A673 (cell line): ENCODE measurements around the gene MRGPRD.

Experiments
- EZH2 ChIP-seq: fragments of 200-600 bp; sonication (generic); IDR thresholded peaks from 2 replicates; pipeline ENCODE4 v1.6.1; 2017; ENCODE audit warnings: borderline replicate concordance, low read depth, mild to moderate bottlenecking, mixed read lengths, antibody characterized with exemption, low read length; ENCODE audit not compliant: poor library complexity, severe bottlenecking
- TF ChIP-seq, protein P1 (sequence below): fragments of 300-800, 200-600 bp; sonication (generic); conservative IDR thresholded peaks from 2 replicates; pipeline ENCODE4 v1.5.1; 2017; ENCODE audit warnings: low read depth, mild to moderate bottlenecking, antibody characterized with exemption, low read length, moderate library complexity, mixed read lengths

- TF ChIP-seq, protein P1, sequence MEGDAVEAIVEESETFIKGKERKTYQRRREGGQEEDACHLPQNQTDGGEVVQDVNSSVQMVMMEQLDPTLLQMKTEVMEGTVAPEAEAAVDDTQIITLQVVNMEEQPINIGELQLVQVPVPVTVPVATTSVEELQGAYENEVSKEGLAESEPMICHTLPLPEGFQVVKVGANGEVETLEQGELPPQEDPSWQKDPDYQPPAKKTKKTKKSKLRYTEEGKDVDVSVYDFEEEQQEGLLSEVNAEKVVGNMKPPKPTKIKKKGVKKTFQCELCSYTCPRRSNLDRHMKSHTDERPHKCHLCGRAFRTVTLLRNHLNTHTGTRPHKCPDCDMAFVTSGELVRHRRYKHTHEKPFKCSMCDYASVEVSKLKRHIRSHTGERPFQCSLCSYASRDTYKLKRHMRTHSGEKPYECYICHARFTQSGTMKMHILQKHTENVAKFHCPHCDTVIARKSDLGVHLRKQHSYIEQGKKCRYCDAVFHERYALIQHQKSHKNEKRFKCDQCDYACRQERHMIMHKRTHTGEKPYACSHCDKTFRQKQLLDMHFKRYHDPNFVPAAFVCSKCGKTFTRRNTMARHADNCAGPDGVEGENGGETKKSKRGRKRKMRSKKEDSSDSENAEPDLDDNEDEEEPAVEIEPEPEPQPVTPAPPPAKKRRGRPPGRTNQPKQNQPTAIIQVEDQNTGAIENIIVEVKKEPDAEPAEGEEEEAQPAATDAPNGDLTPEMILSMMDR = no peak
- no peak for TF ChIP-seq EZH2
Measured at GRCh38 chr11:68987211-68987610, 6.4 kb upstream of the MRGPRD start.
